DOHH2 (cell line): ENCODE results near the gene GRIN2A.

Experiments used
- H3F3A ChIP-seq: fragments of 200-600 bp; sonication (generic), shearing (Covaris generic); 2 replicates; pipeline ENCODE4 v1.6.0; 2016; ENCODE audit warnings: antibody characterized with exemption, mild to moderate bottlenecking; ENCODE audit not compliant: control insufficient read depth, insufficient read depth
- H3K27ac ChIP-seq: fragments of 200-600 bp; sonication (generic); 2 replicates; pipeline ENCODE4 v1.5.1; 2014; ENCODE audit warnings: low read depth, mild to moderate bottlenecking, low read length, moderate library complexity
- H3K27me3 ChIP-seq: fragments of 200-600 bp; sonication (generic); 2 replicates; pipeline ENCODE4 v1.6.1; 2014; ENCODE audit warnings: mild to moderate bottlenecking, low read length, mixed read lengths; ENCODE audit not compliant: control insufficient read depth
- H3K36me3 ChIP-seq: fragments of 200-600 bp; sonication (generic); 2 replicates; pipeline ENCODE4 v1.6.1; 2014; ENCODE audit warnings: mild to moderate bottlenecking, low read length, moderate library complexity, mixed read lengths; ENCODE audit not compliant: control insufficient read depth
- H3K4me1 ChIP-seq: fragments of 200-600 bp; sonication (generic); 2 replicates; pipeline ENCODE4 v1.6.1; 2014; ENCODE audit warnings: mild to moderate bottlenecking, low read length, mixed read lengths; ENCODE audit not compliant: control insufficient read depth
- H3K4me2 ChIP-seq: fragments of 200-600 bp; sonication (generic); 2 replicates; pipeline ENCODE4 v1.6.0; 2014; ENCODE audit warnings: mild to moderate bottlenecking, low read length, moderate library complexity
- H3K4me3 ChIP-seq: fragments of 200-600 bp; sonication (generic); 2 replicates; pipeline ENCODE4 v1.5.1; 2014; ENCODE audit warnings: mild to moderate bottlenecking, low read length, mixed read lengths
- H3K79me2 ChIP-seq: fragments of 200-600 bp; sonication (generic); 2 replicates; pipeline ENCODE4 v1.6.1; 2014; ENCODE audit warnings: mild to moderate bottlenecking, low read length, mixed read lengths; ENCODE audit not compliant: control insufficient read depth
- H3K9me2 ChIP-seq: fragments of 200-600 bp; sonication (generic); replicated peaks from 2 replicates; pipeline ENCODE4 v1.6.1; 2014; ENCODE audit warnings: mild to moderate bottlenecking, low read length, mixed read lengths; ENCODE audit not compliant: control insufficient read depth
- H3K9me3 ChIP-seq: fragments of 200-600 bp; sonication (generic); 2 replicates; pipeline ENCODE4 v1.6.1; 2014; ENCODE audit warnings: antibody characterized with exemption, low read length, mixed read lengths; ENCODE audit not compliant: control insufficient read depth, insufficient read depth
- H4K20me1 ChIP-seq: fragments of 200-600 bp; sonication (generic); 2 replicates; pipeline ENCODE4 v1.6.0; 2014; ENCODE audit warnings: low read depth, mild to moderate bottlenecking, antibody characterized with exemption, low read length, moderate library complexity; ENCODE audit not compliant: control insufficient read depth, insufficient read depth
- CTCF ChIP-seq: fragments of 200-600 bp; sonication (generic); IDR thresholded peaks from one replicate; pipeline ENCODE4 v1.5.1; 2014; ENCODE audit warnings: antibody characterized with exemption, mild to moderate bottlenecking, low read depth, low read length; ENCODE audit not compliant: poor library complexity, severe bottlenecking
- EZH2phosphoT487 ChIP-seq: fragments of 200-600 bp; sonication (generic); IDR thresholded peaks from 2 replicates; pipeline ENCODE4 v1.6.1; 2017; ENCODE audit warnings: borderline replicate concordance, mild to moderate bottlenecking, antibody characterized with exemption, low read length, moderate library complexity, mixed read lengths

The GRIN2A gene

GRCh38 chr16:10065019-10065418 lies 117.2 kb downstream of the GRIN2A start:
- TF ChIP-seq EZH2phosphoT487 (no peak), CTCF (no peak)
- H3K9me3 ChIP-seq: no peaks in the 10 kb centered on the region
- H3K4me2 ChIP-seq: no peak overlapping the region
- H3K4me3 ChIP-seq: no peak overlapping the region
- H3K79me2 ChIP-seq: no peaks in the 10 kb centered on the region
- H3K27me3 ChIP-seq: no peaks in the 10 kb centered on the region
- H3K27ac ChIP-seq: no peak overlapping the region
- H3K9me2 ChIP-seq: no peaks in the 10 kb centered on the region
- H3K4me1 ChIP-seq: no peaks in the 10 kb centered on the region
- no peaks in the 10 kb centered on the region for H3K36me3 ChIP-seq
- no peaks in the 10 kb centered on the region for H4K20me1 ChIP-seq
- H3F3A ChIP-seq: no peaks in the 10 kb centered on the region

GRCh38 chr16:10048850-10049249 lies 133.4 kb downstream of the GRIN2A start:
- Histone ChIP-seq H3K27ac (no peak overlapping the region), H3K79me2 (no peaks in the 10 kb centered on the region), H4K20me1 (no peaks in the 10 kb centered on the region), H3K9me3 (no peaks in the 10 kb centered on the region), H3K27me3 (no peaks in the 10 kb centered on the region), H3K4me1 (no peaks in the 10 kb centered on the region), H3F3A (no peaks in the 10 kb centered on the region), H3K4me2 (no peak overlapping the region), H3K36me3 (no peaks in the 10 kb centered on the region), H3K9me2 (no peaks in the 10 kb centered on the region), H3K4me3 (no peak overlapping the region)
- TF ChIP-seq CTCF (no peak), EZH2phosphoT487 (no peak)

- no peaks in the 10 kb centered on the region for H3K36me3 ChIP-seq
- H3K4me3 ChIP-seq: no peak overlapping the region
- H3K27ac ChIP-seq: no peak overlapping the region
- H3K4me1 ChIP-seq: no peaks in the 10 kb centered on the region
- no peaks in the 10 kb centered on the region for H3F3A ChIP-seq
- no peaks in the 10 kb centered on the region for H3K79me2 ChIP-seq
- no peaks in the 10 kb centered on the region for H3K9me3 ChIP-seq
- H3K4me2 ChIP-seq: no peak overlapping the region
- H4K20me1 ChIP-seq: no peaks in the 10 kb centered on the region
- no peaks in the 10 kb centered on the region for H3K27me3 ChIP-seq
- TF ChIP-seq CTCF (no peak), EZH2phosphoT487 (no peak)
- no peaks in the 10 kb centered on the region for H3K9me2 ChIP-seq
Measured at GRCh38 chr16:10045947-10046346, 136.3 kb downstream of the GRIN2A start.

- Histone ChIP-seq H4K20me1 (no peaks in the 10 kb centered on the region), H3K4me3 (no peak overlapping the region), H3K27ac (no peak overlapping the region), H3K9me2 (no peaks in the 10 kb centered on the region), H3K4me1 (no peaks in the 10 kb centered on the region), H3K79me2 (no peaks in the 10 kb centered on the region), H3K9me3 (no peaks in the 10 kb centered on the region; the same call in 1 of the 2 replicates), H3K27me3 (no peaks in the 10 kb centered on the region), H3K36me3 (no peaks in the 10 kb centered on the region), H3K4me2 (no peak overlapping the region), H3F3A (no peaks in the 10 kb centered on the region)
- TF ChIP-seq EZH2phosphoT487 (no peak), CTCF (no peak)
Measured at GRCh38 chr16:10045291-10045775, 136.9 kb downstream of the GRIN2A start.
